Stimulated activated CD4-positive, alpha-beta T cell treated with anti-CD3 and anti-CD28 coated beads, Interleukin-2, amount 100 ng/mL, for 4 hours (primary cell): ENCODE data around the gene COL23A1.
"Not testable (repeated sequence)": the region's sequence is repeated elsewhere in the genome, so short reads cannot be mapped to it uniquely, and the experiment has no call there.

ENCODE experiments used
- DNase-seq: peaks from one replicate; pipeline ENCODE4 v3.0.0-alpha.2; 2020; ENCODE audit warnings: low read depth

Gene COL23A1

DNA sequence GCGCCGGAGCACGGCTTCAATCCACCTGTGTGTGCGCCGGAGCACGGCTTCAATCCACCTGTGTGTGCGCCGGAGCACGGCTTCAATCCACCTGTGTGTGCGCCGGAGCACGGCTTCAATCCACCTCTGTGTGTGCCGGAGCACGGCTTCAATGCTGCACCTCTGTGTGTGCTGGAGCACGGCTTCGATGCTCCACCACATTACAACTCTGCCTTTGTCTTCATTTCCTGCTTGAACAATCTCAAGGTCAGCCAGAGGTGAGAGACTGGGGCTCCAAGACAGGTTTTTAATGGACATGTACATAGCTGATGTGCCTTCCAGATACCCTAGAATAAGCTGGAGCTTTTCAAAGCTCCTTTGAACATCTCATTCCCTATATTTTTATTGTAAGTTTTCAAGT lies 287.9 kb downstream of the COL23A1 start:
- not testable (repeated sequence) for DNase-seq

DNA sequence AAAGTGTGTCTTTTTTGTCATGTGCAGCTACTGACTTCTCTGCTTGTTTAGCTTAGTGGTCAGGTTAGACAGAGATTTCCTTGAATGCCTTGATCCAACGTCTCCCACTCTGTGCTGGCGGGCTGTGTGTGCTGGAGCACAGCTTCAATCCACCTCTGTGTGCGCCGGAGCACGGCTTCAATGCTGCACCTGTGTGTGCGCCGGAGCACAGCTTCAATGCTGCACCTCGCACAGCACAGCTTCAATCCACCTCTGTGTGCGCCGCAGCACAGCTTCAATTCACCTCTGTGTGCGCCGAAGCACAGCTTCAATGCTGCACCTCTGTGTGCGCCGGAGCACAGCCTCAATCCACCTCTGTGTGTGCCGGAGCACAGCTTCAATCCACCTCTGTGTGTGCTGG lies 288.6 kb downstream of the COL23A1 start:
- DNase-seq: no peak

DNA sequence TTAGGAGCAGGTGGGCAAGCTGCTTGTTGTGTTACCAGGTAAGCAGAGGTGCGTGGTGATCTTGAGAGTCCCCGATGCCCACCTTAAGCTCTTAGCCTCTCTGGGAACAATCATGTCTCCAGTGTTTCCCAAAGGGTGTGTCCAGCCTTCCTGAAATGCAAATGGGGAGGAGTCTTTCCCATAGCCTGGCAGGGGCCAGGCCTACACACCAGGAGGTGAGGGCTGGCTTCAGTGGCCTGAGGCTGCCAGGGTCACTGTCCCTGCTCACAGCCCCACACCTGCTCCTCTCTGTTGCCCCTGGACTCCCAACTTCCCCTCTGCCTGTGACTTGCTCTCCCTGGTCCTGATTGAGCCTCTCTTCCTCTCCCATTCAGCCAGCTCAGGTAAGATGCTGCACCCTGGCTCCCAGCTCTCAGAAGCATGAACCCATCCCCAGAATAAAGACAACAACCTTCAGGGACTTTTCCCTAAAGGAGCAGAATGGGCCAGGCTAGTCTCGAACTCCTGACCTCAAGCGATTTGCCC lies 291.8 kb downstream of the COL23A1 start:
- DNase-seq: no peak

DNA sequence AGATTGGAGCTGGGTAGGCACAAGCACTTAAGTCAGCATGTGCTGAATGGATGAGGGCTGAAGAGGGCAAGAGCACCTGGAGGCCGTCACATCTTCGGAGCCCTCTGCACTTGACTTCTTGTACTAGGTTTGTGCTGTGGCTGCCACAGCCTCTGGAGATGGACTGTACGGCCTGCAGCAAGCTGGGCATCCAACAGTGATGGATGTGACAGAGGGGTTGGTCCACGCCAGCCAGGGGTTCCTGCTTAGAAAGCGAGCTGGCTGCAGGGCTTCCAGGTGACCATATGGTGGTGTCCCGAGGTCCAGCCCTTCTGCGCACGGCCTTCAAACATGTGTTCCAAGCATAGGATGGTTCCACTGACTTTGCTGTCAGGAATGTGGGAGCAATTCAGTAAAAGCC lies 292.4 kb downstream of the COL23A1 start:
- DNase-seq: no peak

- DNase-seq: no peak
Measured at GRCh38 chr5:178296066-178296465, 294.1 kb downstream of the COL23A1 start.

GRCh38 chr5:178295589-178295988 lies 294.6 kb downstream of the COL23A1 start:
- no peak for DNase-seq

DNA sequence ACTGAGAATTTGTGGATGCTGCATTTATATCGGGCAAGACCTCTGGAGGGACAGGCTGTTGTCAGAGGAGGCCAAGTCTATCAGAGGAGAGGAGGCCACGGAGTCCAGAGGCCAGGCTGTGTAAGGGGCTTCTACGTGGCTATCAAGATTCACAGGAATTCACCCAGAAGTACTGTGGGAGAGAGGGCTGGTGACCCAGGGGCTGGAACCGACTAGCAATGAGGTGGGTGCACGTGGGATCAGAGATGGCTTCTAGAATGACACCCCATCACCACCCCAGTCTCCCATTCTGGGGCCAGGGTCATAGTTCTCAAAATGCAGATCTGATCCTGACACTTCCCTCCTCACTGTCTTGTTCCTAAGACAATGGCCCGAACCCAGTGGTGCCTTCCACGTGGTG lies 296.4 kb downstream of the COL23A1 start:
- no peak for DNase-seq

DNA sequence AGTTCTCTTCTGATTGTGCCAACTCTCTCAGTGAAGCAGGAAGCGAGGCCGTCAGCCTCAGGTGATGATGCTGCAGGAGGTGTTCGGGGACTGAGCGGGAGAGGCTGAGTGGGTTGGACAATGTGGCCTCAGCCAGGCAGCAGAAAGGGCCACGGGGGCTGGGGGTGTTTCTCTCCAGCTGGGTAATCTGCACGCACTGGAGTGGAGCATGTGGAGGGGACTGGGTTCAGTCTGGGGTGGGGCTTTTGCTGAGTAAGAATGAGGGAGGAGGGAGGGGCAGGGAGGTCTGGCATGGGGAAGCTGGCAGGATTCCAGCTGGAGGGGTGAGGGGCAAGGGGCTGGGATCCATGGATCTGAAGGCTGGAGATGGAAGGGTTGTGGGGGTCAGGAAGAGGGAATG lies 296.8 kb downstream of the COL23A1 start:
- no peak for DNase-seq

- DNase-seq: no peak
Measured at GRCh38 chr5:178292826-178293205, 297.4 kb downstream of the COL23A1 start.

- DNase-seq: no peak
Measured at GRCh38 chr5:178291969-178292825, 298.0 kb downstream of the COL23A1 start.

DNA sequence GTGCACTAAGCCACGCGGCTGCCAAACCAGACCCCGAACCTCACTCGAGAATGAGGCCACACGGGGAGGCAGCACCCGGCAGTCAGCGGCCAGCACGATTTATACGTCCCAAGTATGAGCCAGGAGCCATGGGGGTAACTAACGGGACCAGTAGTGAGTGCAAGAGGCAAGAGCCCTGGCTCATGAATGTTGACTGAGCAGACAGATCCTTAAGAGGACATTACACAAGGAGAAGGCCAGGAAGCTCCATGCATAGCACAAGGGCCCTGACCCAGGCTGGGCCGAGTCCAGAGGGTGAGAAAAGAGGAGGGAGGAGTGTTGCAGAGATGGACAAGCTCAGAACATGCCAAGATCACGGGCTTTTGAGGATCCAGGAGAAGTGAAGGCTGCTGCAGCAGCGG lies 299.0 kb downstream of the COL23A1 start:
- DNase-seq: no peak

GRCh38 chr5:178290376-178290775 lies 299.8 kb downstream of the COL23A1 start:
- no peak for DNase-seq

DNA sequence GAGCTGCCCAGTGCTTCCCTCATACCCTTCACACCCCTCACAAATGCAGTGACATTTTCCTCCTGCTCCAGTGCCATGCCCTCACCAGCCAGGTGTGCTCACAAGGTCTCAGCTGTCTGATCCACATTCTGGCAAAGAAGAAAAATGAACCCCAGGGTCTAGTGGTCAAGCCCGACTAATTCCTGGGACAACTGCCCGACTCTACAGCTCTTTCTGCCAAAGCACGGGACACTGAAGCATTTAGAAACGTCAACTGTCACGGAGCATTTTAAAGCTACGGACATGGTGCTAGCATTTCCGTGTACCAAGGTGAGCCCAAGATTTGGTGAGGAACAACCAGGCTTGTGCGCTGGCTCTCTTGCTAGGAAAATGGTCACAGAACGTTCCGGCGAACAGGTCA lies 300.8 kb downstream of the COL23A1 start:
- no peak for DNase-seq

DNA sequence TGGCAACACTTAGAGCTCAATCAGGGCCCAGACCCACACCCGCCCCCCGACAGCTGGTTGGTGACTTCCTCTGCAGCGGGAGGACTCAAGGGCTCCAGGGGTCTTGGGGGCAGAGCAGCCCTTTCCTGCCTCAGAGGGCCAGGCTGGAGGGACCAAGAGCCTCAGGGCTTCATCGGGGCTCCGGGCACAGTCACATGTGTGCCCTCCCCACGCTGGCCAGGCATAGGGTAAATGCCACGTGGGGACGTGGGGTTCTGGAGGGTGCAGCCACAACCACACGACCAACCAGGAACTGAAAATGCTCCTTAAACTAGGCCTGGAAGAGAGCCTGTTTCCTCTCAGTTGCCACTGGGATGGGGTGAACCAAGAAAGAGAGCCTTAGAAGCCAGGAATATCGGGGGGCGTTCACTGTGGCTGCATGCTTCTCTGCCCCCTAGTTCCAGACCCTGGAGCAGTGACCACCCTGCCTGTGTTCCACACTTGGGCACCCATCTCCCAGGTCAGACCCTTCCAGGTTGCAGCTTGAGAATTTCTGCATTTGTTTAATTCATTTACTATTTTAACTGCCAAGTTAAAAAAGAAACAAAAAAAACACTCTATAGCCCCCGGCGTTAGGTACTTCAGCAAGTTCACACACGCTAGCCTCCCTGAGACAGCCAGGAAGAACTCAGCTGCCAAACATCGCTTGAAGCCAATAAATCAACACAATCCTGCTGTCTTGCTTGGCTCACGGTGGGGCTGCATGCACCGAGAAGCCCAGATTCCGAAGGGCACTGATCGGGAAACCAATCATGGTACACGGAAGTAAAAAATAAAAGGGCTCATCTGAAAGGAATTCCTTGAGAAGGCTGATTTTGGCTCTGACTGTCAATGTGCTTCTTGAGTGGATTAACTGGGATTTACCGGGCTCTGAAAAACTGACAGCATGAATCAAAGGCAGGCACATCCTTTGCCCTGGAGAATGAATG lies 301.5 kb downstream of the COL23A1 start:
- no peak for DNase-seq

GRCh38 chr5:178287791-178288105 lies 302.4 kb downstream of the COL23A1 start:
- no peak for DNase-seq

- DNase-seq: no peak
Measured at GRCh38 chr5:178287091-178287790, 303.0 kb downstream of the COL23A1 start.

GRCh38 chr5:178286226-178287090 lies 303.7 kb downstream of the COL23A1 start:
- no peak for DNase-seq

DNA sequence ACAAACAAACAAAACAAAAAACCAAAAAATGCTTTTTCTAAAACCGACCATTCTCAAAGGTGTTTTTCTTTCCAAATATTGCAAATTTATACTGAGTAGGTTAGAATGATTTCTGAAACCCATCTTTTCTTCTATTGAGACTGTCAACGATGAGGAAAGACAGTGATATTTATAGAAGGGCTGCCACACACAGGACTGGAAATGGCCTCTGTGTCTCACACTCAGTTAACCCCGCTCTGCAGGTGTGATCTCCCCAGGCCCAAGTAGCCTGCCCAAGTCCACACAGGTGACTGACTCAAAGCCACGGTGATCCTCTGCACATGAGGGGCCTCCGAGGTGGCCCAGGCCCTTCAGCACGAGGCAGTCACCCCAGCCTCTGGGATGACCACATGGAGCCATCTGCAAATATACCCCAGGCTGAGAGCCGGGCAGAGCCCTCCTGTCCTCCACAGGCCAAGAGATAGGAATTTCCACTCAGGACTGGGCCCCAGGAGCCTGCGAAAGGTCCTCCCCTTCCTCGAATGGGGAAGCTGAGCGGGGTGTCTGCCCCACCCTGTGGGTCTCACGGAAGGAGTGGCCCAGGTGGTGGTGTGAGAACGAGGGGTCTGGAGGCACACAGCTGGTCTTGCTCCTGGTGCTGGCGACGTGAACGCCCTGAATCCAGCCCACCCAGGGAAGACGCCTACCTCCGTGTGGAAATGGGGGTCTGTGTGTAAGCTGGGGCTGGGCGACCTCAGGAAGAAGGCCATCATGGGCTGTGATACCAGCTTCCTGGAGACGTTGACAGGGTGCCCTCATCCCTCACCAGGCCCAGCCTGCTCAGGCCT lies 304.6 kb downstream of the COL23A1 start:
- no peak for DNase-seq

- no peak for DNase-seq
Measured at GRCh38 chr5:178284996-178285395, 305.2 kb downstream of the COL23A1 start.

DNA sequence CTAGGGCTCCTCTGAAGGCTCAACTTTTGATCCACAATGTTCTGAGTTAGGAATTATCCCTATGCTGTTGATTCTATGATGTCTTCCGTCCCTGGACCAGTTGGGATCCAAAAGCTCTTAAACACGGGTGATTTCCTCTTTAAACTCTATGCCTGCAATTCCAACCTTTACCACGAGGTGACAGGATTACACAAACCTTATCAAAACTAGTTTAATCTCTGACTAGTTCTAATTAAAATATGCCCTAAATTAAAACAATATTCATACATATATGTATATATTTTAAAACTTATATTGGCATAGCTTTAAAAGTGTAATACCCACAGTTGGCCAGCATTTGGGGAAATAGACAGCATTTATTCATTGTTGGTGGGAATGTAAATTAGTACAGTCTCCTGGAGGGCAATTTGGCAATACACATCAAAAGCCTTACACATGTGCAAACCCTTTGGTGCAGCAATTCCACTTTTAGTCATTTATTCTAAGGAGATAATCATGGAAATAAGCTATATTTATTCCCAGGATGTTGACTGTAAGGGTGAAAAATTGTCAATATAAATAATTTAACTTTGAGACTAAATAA lies 306.0 kb downstream of the COL23A1 start:
- DNase-seq: no peak
